SH-SY5Y (cell line): ENCODE data around the gene MTA1.

Experiments used
- GATA2 ChIP-seq: IDR thresholded peaks from 2 replicates; pipeline ENCODE4 v1.6.1; 2011; ENCODE audit warnings: mild to moderate bottlenecking, low read depth, low read length
- GATA3 ChIP-seq: IDR thresholded peaks from 2 replicates; pipeline ENCODE4 v1.6.1; 2011; ENCODE audit warnings: low read depth, mild to moderate bottlenecking, low read length, moderate library complexity

DNA sequence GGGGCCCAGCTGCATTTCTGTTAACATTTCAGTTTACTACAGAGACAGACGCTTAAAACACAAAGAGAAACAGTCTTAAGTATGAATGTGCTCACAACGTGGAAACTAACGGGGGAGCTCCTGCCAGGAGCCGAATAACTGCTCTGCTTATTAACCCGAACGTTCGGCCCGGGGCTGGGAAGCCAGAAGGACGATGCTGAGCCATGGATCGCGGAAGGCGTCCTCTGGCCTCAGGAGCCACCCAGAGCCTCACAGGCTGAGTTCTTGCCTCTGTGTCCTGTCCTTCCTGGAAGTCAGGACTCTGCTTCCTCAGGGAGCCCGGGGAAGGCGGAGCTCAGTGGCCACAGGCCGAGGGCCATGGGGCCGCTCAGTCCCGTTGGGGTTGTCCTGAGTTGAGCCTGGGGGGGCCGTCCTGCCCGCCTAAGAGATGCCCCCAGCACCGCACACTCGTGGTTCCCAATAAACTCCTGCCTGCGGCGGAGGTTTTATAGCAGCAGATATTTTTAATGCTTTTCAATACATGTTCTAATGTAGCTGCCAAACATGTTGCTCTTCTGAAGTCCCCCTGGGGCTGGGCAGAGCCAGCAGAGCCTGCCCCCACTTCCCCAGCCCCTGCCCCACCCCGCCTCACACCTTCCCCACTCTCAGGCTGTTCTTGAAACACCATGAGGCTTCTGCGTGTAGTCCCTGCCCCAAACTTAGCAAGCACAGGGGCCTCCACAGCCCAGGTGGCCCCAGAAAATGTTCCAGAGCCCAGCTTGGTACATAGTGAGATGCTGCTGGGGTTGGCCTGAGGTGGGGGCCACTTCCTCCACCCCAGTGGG is 24.7 kb upstream of the MTA1 start:
- TF ChIP-seq GATA2: no peak
- TF ChIP-seq GATA3: no peak
